HG03097 (cell line): ENCODE measurements around the gene COX7A1.
"Not testable (repeated sequence)": the region's sequence is repeated elsewhere in the genome, so short reads cannot be mapped to it uniquely, and the experiment has no call there.

Experiments
- ATAC-seq: cut with Tn5 transposase; IDR thresholded peaks from one replicate; pipeline ENCODE4 v1.9.1; 2021; ENCODE audit not compliant: unreplicated experiment, low FRiP score

COX7A1 gene

GRCh38 chr19:36152352-36153091, at the start of gene COX7A1:
TSS of gene COX7A1 (minus strand) at chr19:36152447. CDS start at chr19:36152407, 40 bp downstream.
- ATAC-seq: no peak

DNA sequence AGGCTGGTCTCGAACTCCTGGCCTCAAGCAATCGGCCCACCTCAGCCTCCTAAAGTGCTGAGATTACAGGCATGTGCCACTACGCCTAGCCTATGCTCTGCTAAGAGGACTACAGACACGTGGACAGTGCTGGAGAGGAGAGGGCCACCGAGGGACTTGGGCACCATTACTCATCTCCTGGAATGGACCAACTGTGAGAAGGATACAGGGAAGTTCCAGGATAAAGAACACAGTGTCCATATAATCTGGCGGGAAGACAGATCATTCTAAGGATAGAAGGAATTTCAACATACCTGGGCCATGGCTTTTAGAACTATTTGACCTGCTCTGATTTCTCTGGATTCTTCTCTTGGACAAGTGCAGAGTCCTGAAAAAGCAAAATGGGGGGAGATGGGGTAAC, 49.4 kb upstream of the COX7A1 start:
- ATAC-seq: no peak

DNA sequence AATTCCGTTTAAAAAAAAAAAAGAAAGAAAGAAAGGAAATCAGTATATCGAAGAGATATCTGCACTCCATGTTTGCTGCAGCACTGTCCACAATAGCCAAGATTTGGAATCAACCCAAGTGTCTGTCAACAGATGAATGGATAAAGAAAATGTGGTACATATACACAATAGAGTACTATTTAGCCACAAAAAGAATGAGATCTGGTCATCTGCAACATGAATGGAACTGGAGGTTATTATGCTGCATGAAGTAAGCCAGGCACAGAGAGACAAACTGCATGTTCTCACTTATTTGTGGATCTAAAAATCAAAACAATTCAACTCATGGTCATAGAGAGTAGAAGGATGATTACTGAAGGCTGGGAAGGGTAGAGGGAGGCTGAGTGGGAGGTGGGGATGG, 45.9 kb upstream of the COX7A1 start:
- ATAC-seq: no peak

GRCh38 chr19:36196249-36196648, 44.0 kb upstream of the COX7A1 start:
- ATAC-seq: no peak

DNA sequence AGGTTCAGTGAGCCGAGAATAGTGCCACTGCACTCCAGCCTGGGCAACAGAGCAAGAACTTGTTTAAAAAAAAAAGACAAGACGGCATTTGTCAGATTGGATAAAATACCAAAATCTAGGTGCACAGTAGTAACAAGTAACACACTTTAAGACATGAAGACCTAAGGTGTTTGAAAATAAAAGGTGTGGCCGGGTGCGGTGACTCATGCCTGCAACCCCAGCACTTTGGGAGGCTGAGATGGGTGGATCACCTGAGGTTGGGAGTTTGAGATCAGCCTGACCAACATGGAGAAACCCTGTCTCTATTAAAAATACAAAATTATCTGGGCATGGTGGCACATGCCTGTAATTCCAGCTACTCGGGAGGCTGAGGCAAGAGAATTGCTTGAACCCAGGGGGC, 34.5 kb upstream of the COX7A1 start:
- not testable (repeated sequence) for ATAC-seq

GRCh38 chr19:36183245-36183628, 31.0 kb upstream of the COX7A1 start:
- no peak for ATAC-seq

DNA sequence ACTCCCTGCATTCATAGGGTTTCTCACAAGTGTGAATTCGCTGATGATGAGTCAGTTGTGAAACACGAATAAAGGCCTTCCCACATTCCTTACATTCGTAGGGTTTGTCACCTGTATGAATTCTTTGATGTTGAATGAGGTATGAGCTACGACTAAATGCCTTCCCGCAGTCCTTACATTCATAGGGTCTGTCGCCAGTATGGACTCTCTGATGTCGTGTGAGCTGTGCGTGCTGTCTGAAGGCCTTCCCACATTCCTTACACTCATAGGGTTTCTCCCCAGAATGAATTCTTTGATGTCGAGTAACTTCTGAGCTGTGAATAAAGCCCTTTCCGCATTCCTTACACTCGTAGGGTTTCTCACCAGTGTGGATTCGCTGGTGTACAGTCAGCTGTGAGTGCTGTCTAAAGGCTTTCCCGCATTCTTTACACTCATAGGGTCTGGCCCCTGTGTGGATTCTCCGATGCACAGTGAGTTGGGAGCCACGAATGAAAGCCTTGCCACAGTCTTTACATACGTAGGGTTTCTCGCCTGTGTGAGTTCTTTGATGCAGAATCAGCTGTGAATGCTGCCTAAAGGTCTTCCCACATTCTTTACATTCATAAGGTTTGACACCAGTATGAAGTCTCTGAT, 30.5 kb upstream of the COX7A1 start:
- no peak for ATAC-seq

DNA sequence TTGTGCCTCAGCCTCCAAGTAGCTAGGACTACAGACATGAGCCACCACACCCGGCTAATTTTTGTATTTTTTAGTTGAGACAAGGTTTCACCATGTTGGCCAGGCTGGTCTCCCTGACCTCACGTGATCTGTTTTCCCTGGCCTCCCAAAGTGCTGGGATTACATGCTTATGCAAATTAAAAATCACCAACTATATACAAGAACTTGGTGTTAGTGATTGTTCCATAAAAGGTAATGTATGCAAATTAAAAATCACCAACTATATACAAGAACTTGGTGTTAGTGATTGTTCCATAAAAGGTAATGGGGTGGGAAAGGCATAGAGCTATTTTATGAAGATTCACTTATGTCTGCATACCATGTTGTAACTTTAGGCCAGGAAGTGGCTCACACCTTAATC, 26.8 kb upstream of the COX7A1 start:
- ATAC-seq: not testable (repeated sequence)

DNA sequence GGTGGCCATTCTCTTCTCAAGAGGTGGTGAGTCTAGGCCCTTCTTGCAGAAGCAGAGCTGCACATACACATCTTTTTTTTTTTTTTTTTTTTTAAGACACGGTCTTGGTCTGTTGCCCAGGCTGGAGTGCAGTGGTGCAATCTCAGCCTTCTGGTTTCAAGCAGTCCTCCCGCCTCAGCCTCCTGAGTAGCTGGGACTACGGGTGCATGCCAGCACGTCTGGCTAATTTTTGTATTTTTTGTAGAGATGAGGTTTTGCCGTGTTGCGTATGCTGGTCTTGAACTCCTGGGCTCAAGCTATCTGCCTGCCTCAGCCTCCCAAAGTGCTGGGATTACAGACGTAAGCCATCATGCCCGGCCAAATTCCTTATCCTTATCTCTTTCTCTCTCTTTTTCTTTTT, 21.6 kb upstream of the COX7A1 start:
- not testable (repeated sequence) for ATAC-seq

GRCh38 chr19:36172852-36173251, 20.6 kb upstream of the COX7A1 start:
- ATAC-seq: no peak

GRCh38 chr19:36169084-36169760, 17.0 kb upstream of the COX7A1 start:
- no peak for ATAC-seq

- ATAC-seq: no peak
Observed at GRCh38 chr19:36163813-36164212, 11.6 kb upstream of the COX7A1 start.

- ATAC-seq: no peak
Observed at GRCh38 chr19:36160821-36161596, 8.8 kb upstream of the COX7A1 start.

GRCh38 chr19:36153126-36153525, 879 bp upstream of the COX7A1 start:
- no peak for ATAC-seq

GRCh38 chr19:36152019-36152351, 262 bp downstream of the COX7A1 start:
- no peak for ATAC-seq

- ATAC-seq: no peak
Observed at GRCh38 chr19:36151144-36152018, 866 bp downstream of the COX7A1 start.

DNA sequence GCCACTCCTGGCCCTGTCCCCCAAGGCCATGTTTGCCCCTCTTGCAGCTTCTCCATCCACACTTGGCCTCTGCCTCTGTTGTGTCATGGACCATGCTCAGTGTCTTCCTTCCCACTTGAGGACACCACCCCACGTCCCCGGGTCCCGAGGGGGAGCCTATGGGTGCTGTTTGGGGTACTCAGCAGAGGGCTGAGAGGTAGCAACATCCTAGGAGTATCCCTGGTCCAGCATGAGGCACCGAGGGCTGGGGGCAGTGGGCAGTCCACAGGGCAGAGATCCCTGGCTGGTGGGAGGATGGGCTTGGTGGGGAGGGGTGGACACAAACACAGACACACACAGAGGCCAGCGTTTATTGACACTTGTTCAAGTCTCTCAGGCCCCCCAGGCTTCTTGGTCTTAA, 1.7 kb downstream of the COX7A1 start:
- no peak for ATAC-seq

DNA sequence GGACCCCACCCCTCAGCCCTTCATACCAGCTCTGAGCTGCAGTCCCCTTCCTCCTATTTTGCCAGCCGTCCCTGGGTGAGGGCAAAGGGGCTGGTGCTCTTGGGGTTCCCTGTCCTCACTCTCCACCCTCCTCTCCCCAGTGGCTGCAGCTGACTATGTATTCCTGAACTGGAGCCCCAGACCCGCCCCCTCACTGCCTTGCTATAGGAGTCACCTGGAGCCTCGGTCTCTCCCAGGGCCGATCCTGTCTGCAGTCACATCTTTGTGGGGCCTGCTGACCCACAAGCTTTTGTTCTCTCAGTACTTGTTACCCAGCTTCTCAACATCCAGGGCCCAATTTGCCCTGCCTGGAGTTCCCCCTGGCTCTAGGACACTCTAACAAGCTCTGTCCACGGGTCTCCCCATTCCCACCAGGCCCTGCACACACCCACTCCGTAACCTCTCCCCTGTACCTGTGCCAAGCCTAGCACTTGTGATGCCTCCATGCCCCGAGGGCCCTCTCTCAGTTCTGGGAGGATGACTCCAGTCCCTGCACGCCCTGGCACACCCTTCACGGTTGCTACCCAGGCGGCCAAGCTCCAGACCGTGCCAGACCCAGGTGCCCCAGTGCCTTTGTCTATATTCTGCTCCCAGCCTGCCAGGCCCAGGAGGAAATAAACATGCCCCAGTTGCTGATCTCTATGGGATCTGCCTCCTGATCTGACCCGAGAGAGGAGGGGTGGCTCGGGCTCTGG, 2.4 kb downstream of the COX7A1 start:
- no peak for ATAC-seq

DNA sequence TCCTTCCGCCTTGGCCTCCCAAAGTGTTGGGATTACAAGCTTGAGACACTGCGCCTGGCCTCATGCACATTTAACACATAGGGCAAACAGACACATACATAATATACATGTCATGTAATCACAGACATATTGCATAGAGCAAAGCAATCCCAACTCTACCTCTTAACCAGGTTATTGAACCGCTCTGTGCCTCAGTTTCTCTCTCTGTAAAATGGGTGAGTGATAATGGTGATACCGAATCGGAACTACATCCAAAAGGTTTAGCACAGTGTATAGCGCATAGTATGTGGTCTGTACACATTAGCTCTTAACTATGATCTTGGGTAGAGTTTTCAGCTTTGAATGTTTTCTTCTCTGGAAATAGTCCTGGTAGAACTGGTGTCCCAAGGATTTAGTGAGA, 7.6 kb downstream of the COX7A1 start:
- no peak for ATAC-seq

DNA sequence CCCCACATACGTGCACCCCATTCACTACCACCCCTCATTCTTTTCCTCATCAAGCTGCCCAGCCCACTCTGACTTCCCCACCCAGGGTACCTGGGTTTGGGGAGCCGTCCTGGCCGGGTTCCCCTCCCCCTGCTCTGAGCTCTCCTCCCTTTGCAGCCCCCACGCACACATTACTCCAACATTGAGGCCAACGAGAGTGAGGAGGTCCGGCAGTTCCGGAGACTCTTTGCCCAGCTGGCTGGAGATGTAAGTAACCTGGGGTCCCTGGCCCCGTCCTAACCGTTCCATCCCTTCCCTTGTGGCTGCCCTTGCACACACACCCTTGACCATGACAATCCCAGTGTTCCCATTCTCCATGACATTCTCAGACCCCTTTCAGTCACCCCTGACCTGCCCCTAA, 9.8 kb downstream of the COX7A1 start:
- ATAC-seq: no peak
